HTR-8/SVneo (cell line): ENCODE results near the gene PRKAR1B.
"Not testable (repeated sequence)": the region's sequence is repeated elsewhere in the genome, so short reads cannot be mapped to it uniquely, and the experiment has no call there.

Experiments
- DNase-seq: peaks from one replicate; pipeline ENCODE4 v3.0.0; 2011; ENCODE audit warnings: low spot score, mixed read lengths; ENCODE audit not compliant: insufficient read length
- FAIRE-seq: peaks from 2 replicates; lab custom pipeline; 2011; peaks lifted over from hg19 to GRCh38; lab: Jason Lieb, UNC

PRKAR1B gene

DNA sequence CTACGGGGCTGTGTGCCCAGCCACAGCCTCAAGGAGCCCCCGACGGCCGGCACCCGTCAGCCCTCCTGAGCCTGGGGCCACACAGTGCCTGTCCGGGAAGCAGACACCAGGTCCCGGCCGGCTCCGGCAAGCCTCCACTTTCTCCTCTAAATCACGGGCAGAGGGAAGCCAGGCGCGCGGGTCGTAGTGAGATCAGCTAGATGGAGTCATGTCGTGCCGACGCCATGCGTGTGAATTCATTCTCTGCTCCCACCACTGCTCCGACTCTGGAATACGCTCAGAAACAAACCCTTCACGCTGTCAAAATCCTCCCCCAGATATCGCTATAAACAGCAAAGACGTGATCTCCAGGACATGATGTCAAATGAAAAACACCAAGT is 94.3 kb downstream of the PRKAR1B start:
- peak; percentile 28 for FAIRE-seq

DNA sequence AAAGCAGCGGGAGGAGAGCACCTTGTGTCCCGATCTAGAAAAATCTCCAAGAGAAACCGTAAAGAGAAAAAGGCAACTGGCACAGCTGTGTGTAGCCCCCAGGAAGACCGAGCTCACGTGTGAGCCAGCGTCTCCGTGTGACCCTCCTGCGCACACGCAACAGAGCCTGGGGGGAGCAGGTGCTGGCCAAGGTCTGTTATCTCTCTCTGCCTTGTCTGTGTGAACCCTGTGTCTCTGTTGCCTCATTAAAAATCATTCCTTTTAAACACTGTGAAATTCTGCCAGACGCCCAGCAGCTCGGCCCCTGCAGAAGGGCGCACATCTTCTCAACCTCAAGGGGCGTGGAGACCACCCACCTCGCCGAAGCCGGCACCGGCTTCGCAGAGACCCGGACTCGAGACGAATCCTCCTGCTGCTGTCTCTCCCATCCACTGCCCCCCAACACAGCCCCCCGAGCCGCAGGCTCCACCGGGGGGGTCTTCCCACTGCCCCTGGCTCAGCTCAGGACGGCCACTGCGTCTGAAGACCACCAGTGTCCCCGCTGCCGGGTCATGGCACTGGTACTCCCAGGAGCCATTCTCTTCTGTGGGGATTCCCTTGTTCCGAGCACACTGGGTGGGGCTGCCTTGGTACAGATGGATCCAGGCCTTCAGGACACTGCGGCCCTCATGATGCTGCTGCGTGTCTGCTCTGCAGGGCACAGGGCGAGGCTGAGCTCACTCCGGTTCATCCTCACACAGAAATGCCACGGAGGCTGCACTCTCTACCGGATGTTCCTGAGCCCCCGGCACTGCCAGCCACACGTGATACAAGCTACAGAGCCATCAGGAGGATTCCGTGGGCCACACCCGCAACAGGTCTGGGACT is 94.9 kb downstream of the PRKAR1B start:
- FAIRE-seq (no peak), DNase-seq (no peak)

More for the DNA sequence above, 94.3 kb downstream of the PRKAR1B start:
- no peak for DNase-seq

DNA sequence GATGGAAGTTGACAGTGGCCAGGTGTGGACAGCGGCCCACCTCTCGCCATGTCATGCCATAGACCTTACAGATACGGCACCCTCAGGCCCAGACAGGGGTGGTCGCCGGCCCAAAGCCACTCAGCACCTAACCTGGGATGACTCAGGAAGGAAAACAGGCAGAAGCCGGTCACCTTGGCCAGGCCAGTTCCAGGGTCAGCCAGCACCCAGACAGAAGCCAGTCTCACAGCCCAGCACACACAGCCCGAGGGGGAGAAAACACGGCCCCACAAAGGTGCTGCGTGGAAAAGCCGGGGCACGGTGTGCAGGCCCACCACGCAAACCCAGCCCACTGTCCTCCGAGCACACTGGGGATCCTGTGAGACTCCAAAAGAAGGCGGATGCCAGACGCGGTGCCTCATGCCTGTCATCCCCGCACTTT is 95.8 kb downstream of the PRKAR1B start:
- peak; percentile 80 for FAIRE-seq

DNA sequence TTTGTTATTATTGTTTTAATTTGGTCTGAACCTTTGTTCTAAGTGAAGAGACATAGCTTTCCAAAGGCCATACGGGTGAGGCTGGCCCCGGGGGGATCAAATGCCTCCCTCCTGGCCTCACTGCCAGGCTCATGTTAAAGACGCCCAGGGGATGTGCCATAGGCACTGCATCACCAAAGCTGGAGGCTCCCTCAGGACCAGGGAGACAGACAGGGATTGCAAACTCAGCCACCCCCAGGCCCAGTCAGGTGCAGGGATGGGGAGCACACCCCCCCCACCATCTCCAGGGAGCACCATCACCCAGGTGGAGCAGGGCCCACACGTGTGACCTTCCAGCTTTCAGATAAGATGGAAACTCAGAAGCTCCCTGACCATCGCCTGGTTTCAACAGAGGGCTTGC is 96.5 kb downstream of the PRKAR1B start:
- FAIRE-seq (no peak), DNase-seq (no peak)

More for the DNA sequence above, 95.8 kb downstream of the PRKAR1B start:
- no peak for DNase-seq

DNA sequence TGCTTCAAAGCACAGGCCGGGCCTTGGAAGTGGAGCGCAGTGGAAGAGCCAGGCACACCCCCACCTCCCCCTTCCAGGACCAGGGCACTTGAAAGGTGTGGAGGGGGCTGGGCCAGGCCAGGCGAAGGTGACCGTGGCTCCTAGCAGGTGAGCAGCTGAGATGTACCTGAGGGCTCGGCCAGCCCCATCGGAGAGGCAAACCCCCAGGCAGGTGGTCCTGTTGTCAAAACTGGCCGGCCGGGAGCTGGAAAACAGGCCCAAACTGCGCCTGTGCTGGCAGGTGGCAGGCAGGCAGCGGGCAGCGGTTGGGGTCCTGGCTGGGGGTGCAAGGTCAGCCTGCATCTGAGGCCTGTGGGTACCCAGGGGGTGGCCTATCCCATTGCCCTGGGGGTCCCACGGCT is 97.0 kb downstream of the PRKAR1B start:
- no peak for DNase-seq

DNA sequence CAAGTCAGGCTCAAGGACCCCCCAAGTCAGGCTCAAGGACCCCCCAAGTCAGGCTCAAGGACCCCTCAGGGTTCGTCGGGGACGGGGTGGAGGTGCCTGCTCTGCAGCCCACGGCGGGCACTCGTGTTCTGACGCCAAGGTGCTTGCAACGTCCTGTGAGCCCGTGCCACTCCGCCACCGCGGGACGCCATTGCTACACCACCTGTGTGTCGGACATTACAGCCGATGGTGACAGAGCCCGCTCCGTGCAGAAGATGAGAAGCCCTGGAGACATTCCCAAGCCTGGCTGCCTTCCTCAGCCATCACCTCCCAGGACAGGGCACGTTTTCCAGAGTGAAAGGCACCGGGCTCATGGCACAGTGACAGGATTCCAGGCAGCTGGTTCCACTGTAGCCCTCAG is 98.3 kb downstream of the PRKAR1B start:
- DNase-seq = no peak
- FAIRE-seq = no peak

More for the DNA sequence above, 97.0 kb downstream of the PRKAR1B start:
- no peak for FAIRE-seq

DNA sequence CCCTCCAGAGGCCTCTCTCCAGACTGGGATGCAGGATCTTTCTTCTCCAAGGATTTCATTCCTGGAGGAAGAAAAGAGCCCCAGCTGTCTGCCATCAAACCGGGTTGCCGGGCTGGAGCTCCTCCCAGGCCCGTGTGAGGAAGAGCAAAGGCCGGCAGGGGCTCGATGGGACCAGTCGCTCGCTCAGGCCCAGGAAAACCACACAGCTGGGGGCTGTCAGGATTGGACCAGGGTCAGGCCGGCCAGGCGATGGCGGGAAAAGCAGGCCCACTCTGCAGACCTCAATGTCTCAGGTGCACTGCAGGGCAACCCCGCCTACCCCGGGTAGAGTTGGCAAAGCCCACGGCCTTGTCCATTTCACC is 98.7 kb downstream of the PRKAR1B start:
- FAIRE-seq (no peak), DNase-seq (no peak)

DNA sequence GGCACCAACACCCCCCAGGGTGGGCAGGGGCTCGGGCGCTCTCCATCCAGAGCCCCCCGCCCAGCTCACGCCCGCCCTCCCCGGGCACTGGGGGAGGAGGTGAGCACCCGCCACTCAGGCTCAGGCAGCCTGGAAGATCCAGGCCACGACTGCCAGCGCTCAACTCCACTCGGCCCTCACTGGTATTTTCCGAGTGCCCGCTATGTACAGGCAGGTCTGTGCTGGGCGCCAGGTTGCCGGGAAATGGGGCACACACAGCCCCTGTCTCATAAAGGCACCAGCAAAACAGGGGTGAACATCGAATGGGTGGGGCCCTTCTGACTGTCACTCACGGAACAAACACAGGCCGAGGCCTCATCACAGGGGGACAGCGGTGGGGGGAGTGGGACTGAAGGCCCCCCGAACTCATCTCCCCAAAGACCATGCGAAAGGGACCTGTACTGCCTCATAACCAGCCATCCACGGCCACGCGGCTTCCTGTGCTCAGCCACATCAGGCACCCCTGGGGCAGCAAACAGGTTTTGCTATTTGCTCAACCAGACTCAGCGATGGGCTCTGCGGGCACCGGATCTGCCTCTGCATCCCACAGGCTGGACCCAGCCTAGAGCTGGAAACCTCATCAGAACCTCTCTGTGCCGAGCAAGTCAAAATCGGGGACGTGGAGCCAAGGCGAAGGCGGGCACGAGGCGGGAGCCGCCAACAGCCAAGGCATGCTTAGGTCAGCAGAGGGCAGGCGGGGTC is 99.2 kb downstream of the PRKAR1B start:
- DNase-seq (no peak), FAIRE-seq (no peak)

DNA sequence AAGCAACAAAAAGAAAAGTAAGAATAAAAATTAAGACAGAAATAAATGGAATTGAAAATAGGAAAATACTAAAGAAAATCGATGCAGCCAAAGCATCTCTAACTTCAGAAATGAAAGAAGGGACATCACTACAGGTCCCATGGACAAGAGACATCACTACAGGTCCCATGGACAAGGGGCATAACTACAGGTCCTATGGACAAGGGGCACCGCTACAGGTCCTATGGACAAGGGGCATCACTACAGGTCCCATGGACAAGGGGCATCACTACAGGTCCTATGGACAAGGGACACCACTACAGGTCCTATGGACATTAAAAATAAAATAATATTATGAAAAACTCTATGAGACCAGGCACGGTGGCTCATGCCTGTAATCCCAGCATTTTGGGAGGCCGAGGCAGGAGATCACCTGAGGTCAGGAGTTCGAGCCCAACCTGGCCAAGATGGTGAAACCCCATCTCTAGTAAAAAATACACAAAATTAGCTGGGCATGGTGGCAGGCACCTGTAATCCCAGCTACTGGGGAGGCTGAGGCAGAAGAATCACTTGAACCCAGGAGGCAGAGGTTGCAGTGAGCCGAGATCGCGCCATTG is 101.6 kb downstream of the PRKAR1B start:
- DNase-seq (no peak), FAIRE-seq (no peak)

DNA sequence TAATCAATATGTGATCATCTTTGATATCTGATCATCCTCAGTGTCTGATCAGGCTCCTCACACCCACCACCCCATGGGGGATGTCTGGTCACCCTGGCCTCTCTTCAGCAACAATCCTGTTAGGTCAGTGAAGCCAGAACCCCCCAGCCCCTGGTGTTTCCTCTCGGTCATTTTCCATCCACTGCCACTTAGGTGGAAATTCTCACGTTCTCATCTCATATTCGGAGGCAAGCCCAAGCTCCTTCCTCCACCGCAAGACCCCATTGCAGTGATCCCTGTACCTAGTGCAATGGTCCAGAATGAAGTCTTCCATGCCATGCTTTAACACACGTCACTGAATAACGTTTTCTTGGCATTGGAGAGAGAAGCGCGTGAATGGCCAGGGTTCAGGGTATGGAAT is 103.6 kb downstream of the PRKAR1B start:
- DNase-seq = no peak

DNA sequence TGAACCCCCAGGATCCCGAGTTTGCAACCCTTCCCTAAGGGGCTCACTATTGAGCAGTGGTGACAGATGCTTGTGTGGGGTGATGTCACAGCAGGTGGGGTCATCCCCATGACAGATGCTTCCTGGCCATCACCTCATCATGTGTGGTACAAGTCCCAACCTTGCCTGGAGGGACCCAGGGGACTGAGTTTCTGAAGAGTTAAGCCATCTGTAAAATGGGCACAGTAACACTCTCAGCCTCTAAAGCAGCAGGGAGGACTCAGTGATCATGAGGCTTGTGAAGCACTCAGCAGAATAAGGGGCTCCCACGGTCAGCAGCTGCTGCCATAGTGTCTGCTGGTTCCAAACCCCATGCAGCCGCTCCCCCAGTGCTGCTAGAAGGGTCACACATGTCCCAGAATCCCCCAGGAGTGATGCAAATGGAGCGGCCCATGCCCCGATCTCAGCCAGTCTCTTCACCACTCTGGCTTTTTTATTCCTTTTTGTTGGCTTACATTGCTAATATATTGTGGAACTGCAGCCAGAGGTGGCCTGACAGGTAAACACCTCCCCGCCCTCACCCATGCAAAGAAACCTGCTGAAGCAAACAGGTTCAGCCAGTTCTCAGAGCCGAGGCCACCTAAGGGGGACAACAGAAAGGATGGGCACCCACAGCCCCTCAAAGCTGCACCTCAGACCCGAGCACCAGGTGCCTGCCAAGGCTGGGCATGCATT is 105.4 kb downstream of the PRKAR1B start:
- DNase-seq = no peak
- no peak for FAIRE-seq

More for the DNA sequence above, 103.6 kb downstream of the PRKAR1B start:
- FAIRE-seq = no peak

DNA sequence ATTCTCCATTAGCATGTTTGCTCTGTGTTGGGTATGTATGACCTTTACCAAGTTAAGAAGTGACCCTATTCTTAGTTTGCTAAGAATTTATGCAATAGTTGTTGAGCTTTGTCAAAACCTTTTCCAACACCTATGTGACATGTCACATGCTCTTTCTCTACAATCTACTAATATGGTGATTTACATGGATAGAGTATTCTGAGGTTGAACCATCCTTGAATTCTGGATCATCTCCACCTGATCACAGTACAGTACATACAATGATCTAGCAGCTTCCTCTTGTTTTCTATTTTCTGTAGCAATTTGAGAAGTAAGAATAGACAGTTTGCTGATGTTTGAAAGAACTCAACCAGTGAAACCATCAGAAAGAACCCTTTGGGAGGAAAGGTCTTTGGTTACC is 106.2 kb downstream of the PRKAR1B start:
- no peak for DNase-seq
- no peak for FAIRE-seq

DNA sequence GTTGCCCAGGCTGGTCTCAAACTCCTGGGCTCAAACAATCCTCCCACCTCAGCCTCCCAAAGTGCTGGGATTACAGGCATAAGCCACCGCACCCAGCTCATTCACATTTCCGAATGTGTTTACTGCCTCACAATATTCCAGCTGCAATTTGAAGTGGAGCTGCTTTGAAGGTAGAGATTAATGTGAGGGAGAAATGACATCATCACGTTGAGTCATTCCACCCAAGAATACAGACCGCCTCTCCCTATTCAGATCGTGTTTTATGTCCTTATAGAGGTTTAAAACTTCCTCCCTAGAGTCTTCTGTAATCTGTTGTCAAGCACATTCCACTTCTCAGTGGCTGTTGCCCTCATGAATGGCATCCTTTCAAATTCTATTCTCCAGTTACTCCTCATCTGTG is 107.0 kb downstream of the PRKAR1B start:
- FAIRE-seq (peak; percentile 42), DNase-seq (peak; percentile 79)

DNA sequence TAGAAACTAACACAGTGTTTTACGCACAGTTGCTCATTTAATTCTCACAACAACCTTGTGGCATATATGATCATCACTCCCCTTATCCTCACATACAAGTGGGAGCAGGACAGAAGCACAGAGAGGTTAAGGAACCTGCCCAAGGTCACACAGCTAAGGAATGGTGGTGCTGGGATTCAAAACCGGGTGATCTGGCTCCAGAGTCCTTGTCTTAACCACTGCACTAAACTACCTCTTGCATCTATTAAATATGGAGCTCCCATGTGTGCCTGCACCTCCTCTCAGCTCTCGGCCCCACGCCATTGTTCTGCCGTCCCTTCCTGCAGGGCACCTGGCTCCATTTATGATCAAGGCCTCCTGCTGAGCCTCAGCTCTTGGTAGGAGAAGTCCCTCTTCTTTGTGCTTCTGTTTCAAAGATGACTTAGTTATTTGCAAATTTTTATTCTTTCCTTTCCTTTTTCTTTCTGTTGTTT is 107.7 kb downstream of the PRKAR1B start:
- FAIRE-seq = no peak

DNA sequence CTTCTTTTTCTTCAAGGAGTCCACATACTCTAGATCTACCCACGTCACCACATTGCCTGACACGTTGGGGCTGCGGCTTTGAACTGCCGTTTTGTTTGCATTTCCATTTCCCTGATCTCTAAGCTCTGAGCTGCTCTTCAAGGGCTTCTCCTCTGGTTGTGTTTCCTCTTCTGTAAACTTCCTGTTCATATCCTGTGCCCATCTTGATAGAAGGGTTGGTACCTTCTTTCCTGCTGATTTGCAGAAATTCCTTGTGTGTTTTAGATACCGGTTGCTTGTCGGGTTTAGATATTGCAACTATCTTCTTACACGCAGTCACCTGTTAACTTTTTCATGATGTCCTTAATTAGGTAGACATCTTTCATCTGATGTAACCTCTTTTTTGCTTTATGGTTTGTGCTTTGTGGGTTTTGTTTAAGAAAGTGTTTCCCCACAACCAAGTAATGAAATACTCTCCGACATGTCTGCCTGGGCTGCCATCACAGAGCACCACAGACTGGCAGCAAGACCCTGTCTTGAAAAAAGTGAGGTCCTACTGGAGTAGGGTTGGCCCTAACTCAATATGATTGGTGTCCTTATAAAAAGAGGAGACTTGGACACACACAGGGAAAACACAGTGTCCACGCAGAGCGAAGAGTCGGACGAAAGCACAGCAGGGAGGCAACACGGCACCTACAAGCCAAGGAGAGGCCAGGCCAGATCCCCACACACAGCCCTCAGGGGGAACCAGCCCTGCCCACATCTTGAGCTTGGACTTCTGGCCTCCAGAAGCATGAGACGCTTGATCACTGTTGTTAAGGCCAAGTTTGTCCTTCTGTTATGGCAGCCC is 108.3 kb downstream of the PRKAR1B start:
- FAIRE-seq = no peak
- no peak for DNase-seq

More for the DNA sequence above, 107.7 kb downstream of the PRKAR1B start:
- DNase-seq = no peak

DNA sequence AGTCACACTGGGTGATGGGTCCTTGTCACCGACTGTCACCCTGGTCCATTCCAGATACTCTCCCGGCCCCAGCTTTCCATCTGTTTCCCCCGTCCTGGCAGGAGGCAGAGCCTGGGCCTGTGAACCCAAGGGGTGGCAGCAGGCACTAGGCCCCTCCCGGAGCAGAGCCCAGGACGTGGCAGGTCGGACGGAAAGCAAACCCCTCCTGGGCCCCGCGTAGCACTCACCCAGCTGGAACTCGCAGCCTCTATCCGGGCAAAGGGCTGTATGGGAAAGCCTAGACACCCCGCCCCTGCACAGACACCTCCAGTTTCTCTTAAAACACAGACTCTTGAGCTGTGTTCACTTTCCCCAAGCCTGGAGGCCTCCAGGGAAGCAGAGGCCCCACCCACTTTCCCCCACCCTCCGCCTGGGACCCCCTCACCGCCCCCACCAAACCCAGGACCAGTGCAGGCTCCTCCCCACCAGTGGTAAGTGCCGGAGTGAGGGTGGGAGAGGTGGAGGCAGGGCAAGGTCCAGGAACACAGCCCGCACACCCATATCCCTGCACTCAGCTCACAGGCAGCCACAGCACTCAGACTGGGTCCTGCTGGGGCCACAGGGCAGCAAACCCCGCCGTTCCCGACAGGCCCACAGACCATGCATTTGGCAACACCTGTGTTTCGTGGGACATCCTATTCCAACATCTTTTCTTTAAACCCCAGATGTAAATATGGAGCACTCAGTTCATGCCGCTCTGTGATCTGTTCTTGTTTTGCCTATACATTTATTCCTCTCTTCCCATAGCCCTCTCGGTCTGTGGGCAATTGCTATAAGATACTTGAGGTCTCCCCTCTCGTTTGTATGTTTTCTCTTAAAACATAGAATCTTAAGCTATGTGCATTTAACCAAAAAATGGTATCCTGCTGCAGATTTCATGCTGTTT is 109.2 kb downstream of the PRKAR1B start:
- DNase-seq = no peak
- no peak for FAIRE-seq

DNA sequence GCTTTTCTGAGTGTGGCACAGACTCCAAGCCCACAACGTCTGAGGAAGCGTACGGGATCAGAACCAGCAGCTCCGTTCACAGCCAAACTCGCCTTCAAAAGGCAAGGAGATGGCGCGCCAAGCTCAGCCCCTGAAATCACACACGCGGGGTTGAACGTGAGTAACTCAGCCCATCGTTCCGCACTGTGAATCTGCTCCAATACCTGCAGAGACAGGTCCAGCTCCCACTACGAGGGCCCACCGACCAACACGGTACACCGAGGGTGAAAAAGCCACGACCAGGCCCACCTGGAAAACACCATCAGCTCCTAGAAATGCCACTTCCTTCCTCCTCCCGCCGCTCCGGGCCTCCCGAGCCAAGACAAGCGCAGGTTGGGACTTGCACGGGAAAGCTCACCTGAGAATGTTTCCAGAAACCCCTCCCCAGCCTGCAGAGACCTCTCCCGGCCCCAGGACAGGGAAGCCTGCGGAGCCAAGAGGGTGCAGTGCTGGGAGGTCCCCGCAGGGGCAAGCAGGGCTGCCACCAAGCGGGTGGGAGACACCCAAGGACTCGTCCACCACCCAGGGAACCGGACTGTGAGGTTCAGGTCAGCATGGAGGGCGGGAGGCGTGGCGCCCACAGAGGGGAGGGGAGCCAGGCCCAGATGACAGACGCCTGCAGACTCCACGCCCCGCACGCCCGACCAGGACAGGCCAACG is 113.5 kb downstream of the PRKAR1B start:
- no peak for DNase-seq
- no peak for FAIRE-seq

DNA sequence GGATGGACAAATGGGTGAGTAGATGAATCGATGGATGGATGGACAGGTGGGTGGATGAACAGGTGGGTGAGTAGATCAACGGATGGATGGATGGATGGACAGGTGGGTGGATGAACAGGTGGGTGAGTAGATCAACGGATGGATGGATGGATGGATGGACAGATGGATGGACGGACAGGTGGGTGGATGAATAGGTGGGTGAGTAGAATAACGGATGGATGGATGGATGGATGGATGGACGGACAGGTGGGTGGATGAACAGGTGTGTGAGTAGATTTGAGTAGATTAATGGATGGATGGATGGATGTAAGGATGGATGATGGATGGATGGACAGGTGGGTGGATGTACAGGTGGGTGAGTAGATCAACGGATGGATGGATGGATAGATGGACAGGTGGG is 115.2 kb downstream of the PRKAR1B start:
- not testable (repeated sequence) for DNase-seq, FAIRE-seq
